Mesothelial cell of epicardium (in vitro differentiated cells): ENCODE results near the gene PNPLA6. TPM values are rescaled to one million over a fixed set of nuclear protein-coding genes. Genes with fewer than 3 reads are reported as not detected.

Source experiments
- DNase-seq, 2 experiments: peaks; one replicate each; pipeline ENCODE4 v3.0.0; 2021; ENCODE audit warnings: low spot score in 2 of 2; ENCODE audit not compliant: unreplicated experiment in 2 of 2
- H3K27ac Mint-ChIP-seq: 2 replicates; pipeline ENCODE4 v1.8.0; 2021; ENCODE audit warnings: mixed read lengths
- H3K27me3 Mint-ChIP-seq: 2 replicates; pipeline ENCODE4 v1.8.0; 2021; ENCODE audit warnings: low read depth, mixed read lengths
- H3K36me3 Mint-ChIP-seq: 2 replicates; pipeline ENCODE4 v1.8.0; 2021; ENCODE audit warnings: mixed read lengths
- H3K4me1 Mint-ChIP-seq: 2 replicates; pipeline ENCODE4 v1.8.0; 2021; ENCODE audit warnings: mixed read lengths
- H3K4me3 Mint-ChIP-seq: 2 replicates; pipeline ENCODE4 v1.8.0; 2021; ENCODE audit warnings: mild to moderate bottlenecking, moderate library complexity, mixed read lengths
- H3K9me3 Mint-ChIP-seq: 2 replicates; pipeline ENCODE4 v1.8.0; 2021; ENCODE audit warnings: mixed read lengths
- CTCF ChIP-seq: fragments of 200-600 bp; sonication (generic); IDR thresholded peaks from one replicate; pipeline ENCODE4 v1.5.0; 2021; ENCODE audit warnings: antibody characterized with exemption; ENCODE audit not compliant: unreplicated experiment
- total RNA-seq: library from RNA; stranded (reverse); gene quantifications from 3 replicates; pipeline ENCODE4 v1.2.1, GENCODE V29; 2021

Gene PNPLA6
- total RNA-seq, 1 donor from 2014 or later: 117 TPM

GRCh38 chr19:7607212-7607873 lies 71.8 kb downstream of the PNPLA6 start:
- no peak for TF ChIP-seq CTCF
- no peaks in the 10 kb centered on the region for H3K27me3 Mint-ChIP-seq

GRCh38 chr19:7607874-7608560 lies 72.5 kb downstream of the PNPLA6 start:
- Mint-ChIP-seq H3K4me3 (no peak overlapping the region), H3K27ac (no peak overlapping the region), H3K27me3 (no peaks in the 10 kb centered on the region), H3K36me3 (peaks cover 12% of the 10 kb centered on the region), H3K4me1 (no peaks in the 10 kb centered on the region), H3K9me3 (no peaks in the 10 kb centered on the region)
- DNase-seq: no peak
- TF ChIP-seq CTCF: no peak

More at GRCh38 chr19:7607212-7607873, 71.8 kb downstream of the PNPLA6 start:
- Mint-ChIP-seq H3K9me3 (no peaks in the 10 kb centered on the region), H3K4me3 (no peak overlapping the region), H3K4me1 (peaks cover 5% of the 10 kb centered on the region), H3K36me3 (peaks cover 12% of the 10 kb centered on the region), H3K27ac (no peak overlapping the region)
- no peak for DNase-seq

DNA sequence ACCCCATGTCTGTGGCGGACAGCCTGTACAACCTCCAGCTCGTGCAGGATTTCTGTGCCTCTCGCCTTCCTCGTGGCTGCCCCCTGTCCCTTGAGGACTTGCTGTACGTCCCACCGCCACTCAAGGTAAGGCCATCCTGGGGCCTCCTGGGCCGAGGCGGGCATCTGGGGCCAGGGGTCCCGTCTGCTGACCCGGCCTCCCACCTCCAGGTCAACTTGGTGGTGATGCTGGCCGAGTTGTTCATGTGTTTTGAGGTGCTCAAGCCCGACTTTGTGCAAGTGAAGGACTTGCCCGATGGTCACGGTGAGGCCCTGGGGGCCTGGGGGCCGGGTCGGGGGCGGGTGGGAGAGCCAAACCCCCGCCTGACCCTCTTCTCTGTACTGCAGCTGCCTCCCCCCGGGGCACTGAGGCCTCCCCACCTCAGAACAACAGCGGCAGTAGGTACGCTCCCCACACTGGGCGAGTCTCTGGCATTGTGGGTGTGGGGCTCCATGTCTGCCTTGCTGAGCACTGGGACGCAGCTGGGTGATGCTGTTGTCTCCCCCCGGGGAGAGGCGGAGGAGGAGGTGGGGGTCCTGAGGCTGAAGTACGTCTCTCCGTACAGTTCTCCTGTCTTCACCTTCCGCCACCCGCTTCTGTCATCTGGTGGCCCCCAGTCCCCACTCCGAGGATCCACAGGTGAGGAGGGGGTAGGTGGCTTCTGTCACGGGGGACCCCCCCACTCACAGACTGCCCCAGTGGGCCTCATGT lies 75.1 kb downstream of the PNPLA6 start:
- Mint-ChIP-seq H3K9me3 (no peaks in the 10 kb centered on the region), H3K27ac (no peak overlapping the region), H3K36me3 (peaks cover 12% of the 10 kb centered on the region), H3K4me1 (no peaks in the 10 kb centered on the region), H3K27me3 (no peaks in the 10 kb centered on the region), H3K4me3 (no peak overlapping the region)
- no peak for DNase-seq
- no peak for TF ChIP-seq CTCF

Other genes starting within 250 kb of the PNPLA6 start
- 42.3 to 46.5 TPM (median 44.7 TPM) in 3 replicates for gene INSR, start 241.3 kb upstream of the PNPLA6 start, total RNA-seq
- gene ARHGEF18, start 186.8 kb upstream of the PNPLA6 start, total RNA-seq: 45.3 to 50.3 TPM (median 47.8 TPM) in 3 replicates
- gene PEX11G, start 46.7 kb upstream of the PNPLA6 start, total RNA-seq: 6.5 to 7.3 TPM (median 7.0 TPM) in 3 replicates
- 67.5 to 68.3 TPM (median 67.9 TPM) in 3 replicates for gene ZNF358, start 19.6 kb upstream of the PNPLA6 start, total RNA-seq
- gene MCOLN1, start 13.1 kb upstream of the PNPLA6 start, total RNA-seq: 20.5 to 21.0 TPM (median 20.7 TPM) in 3 replicates
- gene CAMSAP3, start 60.1 kb downstream of the PNPLA6 start, total RNA-seq: 26.1 to 28.2 TPM (median 26.5 TPM) in 3 replicates
- gene XAB2, start 93.8 kb downstream of the PNPLA6 start, total RNA-seq: 43.9 to 46.6 TPM (median 44.6 TPM) in 3 replicates
- gene PET100, start 94.1 kb downstream of the PNPLA6 start, total RNA-seq: 139 to 152 TPM (median 149 TPM) in 3 replicates
- gene PCP2, start 98.0 kb downstream of the PNPLA6 start, total RNA-seq: 1.5 to 2.5 TPM (median 1.7 TPM) in 3 replicates
- gene STXBP2, start 101.4 kb downstream of the PNPLA6 start, total RNA-seq: 88.1 to 99.0 TPM (median 97.7 TPM) in 3 replicates
- not detected in 3 replicates for gene RETN, start 133.3 kb downstream of the PNPLA6 start, total RNA-seq
- not detected in 3 replicates for gene MCEMP1, start 141.4 kb downstream of the PNPLA6 start, total RNA-seq
- gene TRAPPC5, start 145.1 kb downstream of the PNPLA6 start, total RNA-seq: 83.9 to 93.7 TPM (median 85.2 TPM) in 3 replicates
- gene FCER2, start 166.4 kb downstream of the PNPLA6 start, total RNA-seq: not detected in 3 replicates
- gene CLEC4G, start 196.4 kb downstream of the PNPLA6 start, total RNA-seq: not detected in 3 replicates
- gene CD209, start 211.8 kb downstream of the PNPLA6 start, total RNA-seq: not detected in 3 replicates
- 1.2 to 2.1 TPM (median 1.5 TPM) in 3 replicates for gene CLEC4M, start 227.5 kb downstream of the PNPLA6 start, total RNA-seq